Stimulated activated CD4-positive, alpha-beta T cell treated with anti-CD3 and anti-CD28 coated beads, Interleukin-4, amount 100 ng/mL, for 48 hours (primary cell): Measurements from ENCODE around the gene CDC42EP5.
"Not testable (repeated sequence)": the region's sequence is repeated elsewhere in the genome, so short reads cannot be mapped to it uniquely, and the experiment has no call there.

Experiments used
- DNase-seq, 2 donors: peaks; one replicate each; pipeline ENCODE4 v3.0.0-alpha.2; 2020; ENCODE audit warnings: low read depth in 2 of 2

The CDC42EP5 gene

DNA sequence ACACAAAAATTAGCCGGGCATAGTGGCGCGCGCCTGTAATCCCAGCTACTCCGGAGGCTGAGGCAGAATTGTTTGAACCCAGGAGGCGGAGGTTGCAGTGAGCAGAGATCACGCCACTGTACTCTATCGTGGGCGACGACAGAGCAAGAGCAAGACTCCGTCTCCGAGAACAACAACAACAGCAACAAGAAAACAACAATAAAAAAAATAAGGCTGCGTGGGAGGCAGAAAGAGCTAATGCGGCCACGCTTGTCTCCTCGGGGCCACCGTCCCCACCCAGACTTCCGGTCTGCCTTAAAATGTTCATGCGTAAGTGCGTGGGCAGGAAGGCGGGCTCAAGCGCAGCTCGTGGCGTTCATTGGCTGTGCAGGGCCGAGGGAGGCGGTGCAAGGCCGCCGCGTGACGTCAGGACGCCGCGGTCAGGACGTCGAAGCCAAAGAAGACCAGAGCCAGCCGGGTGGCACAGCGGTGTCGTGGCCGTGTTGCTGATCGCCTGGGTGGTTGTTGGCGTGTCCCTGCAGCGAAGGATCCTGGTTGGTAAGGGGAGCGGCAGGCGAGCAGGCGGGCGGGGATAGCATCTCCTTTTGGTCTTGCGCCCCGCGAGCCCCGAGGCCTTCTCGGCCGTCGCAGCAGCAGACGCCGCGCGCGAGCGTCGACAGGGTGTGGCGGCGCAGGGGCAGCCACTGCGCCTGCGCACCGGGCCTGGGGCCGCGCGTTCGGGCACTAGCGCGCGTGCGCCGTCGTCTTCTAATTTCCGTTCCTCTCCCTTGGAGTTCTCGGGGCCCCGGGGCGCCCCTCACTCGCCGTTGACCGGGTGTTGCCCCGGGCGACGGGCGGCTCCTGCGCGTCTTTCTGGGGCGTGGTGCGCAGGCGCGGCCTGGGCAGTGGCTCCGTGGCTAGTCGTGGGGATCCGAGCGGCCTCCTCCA lies 24.1 kb downstream of the CDC42EP5 start, which contains the start of gene LENG8:
LENG8 (plus strand) TSS at position 426 of the 927 bp plus-strand sequence. CDS start 2,146 bp downstream, outside the sequence.
- DNase-seq, result peak; percentile 94 to 95

DNA sequence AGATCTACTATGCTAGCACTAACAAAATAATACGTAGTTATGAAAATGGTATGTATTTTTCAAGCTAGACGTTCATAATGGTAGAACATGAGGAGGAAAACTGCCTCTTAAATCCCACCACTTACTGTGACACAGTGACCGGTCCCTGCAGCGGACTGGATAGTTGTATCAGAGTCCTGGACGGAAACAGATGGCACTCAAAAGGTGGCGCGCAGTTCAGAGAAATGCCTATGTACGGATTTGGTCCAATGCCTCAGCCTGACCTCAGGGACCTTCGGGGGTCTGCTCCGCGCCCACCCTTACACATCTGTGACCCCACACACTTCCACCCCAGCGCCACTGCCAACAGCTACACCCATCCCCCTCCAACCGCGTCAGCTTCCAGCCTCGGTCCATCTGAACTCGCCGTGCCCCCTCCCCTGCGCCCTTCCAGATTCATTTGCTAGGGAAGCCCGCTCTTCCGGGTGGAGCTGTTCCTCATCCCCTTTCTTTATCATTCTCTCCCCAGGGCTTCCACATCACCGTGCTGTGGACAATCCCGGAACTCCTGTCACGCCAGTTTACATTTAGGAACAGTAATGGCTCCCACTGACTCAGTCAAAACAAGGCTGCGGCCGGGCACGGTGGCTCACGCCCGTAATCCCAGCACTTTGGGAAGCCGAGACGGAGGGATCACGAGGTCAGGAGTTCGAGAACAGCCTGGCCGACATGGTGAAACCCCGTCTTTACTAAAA lies 24.9 kb downstream of the CDC42EP5 start:
- peak; percentile 20 to 26 for DNase-seq

DNA sequence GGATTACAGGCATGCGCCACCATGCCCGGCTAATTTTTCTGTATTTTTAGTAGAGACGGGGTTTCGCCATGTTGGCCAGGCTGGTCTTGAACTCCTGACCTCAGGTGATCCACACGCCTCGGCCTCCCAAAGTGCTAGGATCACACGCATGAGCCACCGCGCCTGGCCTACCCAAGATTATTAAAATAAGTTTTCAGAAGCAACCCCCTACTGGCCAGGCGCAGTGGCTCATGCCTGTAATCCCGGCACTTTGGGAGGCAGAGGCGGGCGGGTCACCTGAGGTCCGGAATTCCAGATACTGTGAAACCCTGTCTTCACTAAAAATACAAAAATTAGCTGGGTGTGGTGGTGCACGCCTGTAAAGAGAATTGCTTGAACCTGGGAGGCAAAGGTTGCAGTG lies 26.7 kb downstream of the CDC42EP5 start:
- not testable (repeated sequence) for DNase-seq

DNA sequence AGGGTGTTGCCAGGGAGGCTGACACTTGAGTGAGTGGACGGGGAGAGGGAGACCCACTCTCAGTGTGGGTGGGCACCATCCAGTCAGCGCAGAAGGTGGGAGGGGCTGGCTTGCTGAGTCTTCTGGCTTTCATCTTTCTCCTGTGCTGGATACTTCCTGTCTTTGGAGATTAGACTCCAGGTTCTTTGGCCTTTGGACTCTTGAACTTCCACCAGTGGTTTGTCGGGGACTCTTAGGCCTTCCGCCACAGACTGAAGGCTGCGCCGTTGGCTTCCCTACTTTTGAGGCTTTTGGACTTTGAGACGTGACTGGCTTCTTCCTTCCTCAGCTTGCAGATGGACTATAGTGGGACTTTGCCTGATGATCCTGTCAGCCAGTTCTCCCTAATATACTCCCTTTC lies 28.4 kb downstream of the CDC42EP5 start:
- no peak for DNase-seq

DNA sequence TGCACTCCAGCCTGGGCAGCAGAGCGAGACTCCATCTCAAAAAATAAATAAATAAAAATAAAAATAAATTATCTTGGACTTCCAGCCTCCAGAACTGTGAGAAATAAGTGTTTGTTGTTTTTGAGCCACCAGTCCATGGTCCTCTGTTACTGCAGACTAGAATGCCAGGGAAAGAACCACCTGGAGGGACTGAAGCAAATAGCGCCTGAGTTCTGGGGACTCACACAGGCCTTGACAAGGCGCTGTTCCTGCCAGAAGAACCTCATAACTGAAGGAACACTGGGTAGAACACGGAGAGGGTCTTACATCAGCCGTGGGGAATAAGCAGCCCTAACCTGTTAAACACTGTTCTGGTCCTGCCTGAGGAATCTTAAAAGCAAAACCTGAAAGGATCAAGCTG lies 32.5 kb downstream of the CDC42EP5 start:
- DNase-seq, result no peak

DNA sequence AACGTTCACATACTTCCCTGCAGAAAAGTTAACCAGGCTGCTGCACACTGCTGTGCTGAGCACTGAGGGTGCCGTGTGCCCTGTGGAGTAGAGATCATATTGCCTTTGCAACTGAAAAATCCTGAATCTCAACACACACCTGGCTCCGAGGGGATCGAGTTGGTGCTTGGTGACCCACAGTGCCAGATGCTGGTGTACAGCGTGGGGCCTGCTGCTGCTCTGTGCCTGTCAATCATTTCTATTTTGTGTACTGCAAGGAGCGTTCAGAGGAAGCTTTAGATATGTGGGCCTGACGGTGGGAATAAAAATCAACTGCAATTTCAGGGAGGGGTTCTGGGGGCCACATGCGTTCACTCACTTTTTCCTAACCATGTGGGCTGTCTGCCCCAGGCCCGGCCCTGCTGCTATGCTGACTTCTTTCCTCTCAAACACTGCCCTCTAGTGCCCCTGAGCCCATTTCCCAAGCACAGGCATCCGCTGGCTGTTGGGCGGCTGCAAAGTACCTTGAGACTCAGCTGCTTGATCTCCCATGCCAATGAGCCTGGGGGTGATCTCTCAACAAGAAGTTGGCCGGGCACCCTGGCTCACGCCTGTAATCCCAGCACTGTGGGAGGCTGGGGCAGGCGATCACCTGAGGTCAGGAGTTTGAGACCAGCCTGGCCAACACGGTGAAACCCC lies 33.8 kb downstream of the CDC42EP5 start:
- DNase-seq, result no peak

DNA sequence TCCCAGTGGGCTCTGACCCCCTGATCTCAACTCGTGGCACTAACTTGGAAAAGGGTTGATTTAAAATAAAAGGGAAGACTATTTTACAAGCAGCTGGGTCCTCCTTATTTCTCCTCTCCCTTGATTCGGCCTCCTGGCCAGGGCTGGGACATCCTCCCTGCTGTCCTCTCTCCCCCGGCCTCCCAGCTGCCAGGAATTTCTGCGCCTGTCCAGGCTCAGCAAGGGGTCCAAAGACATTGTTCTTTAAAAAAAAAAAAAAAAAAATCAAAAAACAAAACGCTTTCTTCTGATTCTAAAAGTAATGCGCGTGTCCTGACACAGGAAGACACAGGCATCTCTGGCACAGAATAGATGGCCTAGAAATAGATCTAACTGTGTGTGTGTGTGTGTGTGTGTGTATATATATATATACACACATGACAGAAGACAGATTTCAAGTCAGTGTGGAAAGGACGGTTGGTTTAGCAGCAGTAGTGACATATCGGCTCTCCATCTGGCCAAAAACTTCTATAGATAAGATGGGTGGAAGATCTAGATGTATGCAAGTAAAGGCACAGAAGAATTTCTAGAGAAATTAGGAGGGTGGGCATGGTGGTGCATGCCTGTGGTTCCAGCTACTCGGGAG lies 36.4 kb downstream of the CDC42EP5 start:
- DNase-seq, result no peak

DNA sequence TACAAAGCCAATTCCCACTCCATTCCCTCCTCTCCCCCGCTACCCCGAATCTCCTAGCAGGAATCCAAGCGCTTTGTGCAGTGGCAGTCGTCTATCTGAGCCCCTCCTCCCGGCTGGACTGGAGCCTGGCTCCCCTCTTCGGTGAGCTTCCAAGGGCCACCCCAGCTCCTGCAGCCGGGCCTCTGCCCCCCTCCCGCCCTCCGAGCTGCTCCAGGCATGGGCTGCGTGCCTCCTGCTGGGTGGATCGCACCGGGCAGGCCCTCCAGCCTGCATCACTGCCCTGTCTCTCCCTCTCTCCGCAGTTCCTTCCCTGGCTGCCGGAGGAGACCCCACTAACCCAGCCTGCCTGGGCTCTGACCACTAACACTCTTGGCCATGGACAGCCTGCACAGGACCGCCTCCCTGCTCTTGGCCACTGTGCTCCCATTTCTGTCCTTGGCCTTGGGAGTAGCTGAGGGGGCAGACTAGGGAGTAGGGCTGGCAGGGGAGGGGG lies 37.0 kb downstream of the CDC42EP5 start:
- DNase-seq, result no peak

DNA sequence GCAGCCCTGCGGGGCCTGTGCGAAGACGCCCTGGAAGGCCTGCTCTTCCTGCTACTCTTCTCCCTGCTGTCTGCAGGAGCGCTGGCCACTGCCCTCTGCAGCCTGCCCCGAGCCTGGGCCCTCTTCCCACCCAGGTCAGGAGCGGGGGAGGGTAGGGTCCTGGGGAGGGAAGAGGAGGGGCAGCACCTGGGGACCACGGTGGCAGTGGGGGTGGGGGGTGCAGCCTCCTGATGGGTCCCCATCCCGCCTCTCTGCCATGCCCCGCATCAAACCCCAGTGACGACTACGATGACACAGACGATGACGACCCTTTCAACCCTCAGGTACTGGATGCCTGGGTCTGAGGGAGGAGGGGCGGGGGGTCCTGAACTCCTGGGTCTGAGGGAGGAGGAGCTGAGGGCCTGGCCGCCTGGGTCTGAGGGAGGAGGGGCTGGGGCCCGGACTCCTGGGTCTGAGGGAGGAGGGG lies 37.5 kb downstream of the CDC42EP5 start:
- no peak for DNase-seq

DNA sequence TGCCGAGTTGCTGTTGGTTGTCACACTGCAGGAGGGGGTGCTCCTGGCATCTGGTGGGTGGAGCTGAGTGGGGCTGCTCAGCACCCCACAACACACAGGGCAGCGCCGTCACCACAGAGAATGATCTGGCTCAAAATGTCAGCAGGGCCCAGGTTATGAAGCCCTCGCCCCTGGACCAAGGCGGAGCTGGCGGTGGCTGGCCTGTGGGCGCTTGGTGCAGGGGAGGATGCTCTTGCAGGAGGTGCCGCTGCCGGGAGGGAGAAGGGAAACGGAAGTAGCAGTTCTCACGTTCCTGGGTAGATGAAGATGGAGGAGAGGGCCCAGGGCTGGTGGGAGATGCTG lies 38.3 kb downstream of the CDC42EP5 start:
- no peak for DNase-seq

DNA sequence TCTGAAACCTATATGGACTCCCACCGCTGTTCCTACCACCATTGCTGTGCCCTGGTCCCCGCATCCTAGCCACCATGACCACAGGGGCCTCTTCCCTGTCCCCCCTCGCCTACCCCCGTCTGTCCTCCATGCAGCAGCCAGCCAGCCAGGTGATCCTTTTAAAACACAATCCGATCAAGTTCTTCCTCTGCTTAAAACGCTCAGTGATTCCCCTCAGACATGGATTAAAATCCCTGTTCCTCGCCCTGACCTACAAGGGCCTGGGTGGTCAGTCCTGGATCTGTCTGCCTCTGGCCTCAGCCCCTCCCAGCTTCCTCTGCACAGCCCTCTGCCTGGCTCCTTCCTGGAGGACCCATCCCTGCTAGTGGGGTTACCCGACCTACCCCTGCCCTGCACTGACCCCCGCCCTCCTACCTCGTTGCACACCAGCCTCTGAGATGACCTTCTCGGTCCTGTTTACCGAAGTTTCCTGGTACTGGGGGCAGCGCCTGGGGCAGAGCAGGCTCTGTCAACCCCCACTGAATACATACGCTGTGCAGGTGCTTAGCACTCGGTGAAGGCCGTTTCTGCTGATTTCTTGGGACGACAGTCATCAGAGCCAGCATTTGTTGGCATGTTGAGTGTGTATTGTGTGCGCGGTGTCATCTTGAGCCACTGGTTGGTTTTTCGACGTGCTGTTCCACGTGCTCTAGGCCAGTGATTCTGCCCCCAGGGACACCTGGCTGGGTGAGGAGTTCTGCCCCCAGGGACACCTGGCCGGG lies 38.8 kb downstream of the CDC42EP5 start:
- no peak for DNase-seq

DNA sequence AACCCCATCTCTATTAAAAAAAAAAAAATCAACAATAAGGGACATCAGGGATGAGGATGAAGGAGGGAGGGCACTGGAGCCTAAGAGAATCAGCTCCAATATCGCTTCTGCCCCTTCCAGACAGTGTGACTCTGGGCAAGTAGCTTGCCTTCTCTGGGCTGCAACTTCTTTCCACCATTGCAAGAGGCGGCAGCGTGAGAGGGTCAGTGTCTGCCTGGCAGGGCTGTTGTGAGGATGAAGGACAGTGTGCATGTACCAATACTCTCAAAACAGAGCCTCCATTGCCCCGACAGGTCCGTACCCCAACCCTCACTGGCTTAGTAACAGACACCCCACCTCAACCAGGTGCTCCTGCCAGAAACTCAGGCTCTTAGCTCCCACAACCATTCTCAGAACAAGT lies 39.4 kb downstream of the CDC42EP5 start:
- DNase-seq, result no peak

DNA sequence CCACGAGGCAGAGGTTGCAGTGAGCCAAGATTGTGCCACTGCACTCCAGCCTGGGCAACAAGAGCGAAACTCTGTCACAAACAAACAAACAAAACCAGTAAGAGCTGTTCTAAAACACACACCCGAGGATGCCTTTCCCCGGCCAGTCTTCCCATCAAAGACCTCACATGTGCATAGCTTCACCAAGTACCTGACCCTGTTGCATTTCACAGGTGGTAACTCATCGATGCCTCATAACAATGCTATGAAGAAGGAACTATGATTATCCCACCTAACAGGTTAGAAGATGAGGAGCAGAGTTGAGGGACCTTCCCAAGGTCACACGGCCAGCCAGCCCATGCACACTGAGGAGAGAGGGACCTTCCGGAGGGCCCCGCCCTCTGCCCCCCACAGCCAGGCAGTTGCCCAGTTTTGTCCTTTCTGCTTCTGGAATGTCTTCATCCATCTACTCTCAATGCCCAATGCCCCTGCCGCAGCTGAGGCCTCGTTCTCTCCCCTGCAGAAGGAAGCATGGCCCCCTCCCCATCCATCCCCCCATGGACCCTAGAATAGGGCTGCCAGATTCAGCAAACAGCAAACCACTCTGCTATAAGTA lies 40.9 kb downstream of the CDC42EP5 start:
- DNase-seq, result no peak

DNA sequence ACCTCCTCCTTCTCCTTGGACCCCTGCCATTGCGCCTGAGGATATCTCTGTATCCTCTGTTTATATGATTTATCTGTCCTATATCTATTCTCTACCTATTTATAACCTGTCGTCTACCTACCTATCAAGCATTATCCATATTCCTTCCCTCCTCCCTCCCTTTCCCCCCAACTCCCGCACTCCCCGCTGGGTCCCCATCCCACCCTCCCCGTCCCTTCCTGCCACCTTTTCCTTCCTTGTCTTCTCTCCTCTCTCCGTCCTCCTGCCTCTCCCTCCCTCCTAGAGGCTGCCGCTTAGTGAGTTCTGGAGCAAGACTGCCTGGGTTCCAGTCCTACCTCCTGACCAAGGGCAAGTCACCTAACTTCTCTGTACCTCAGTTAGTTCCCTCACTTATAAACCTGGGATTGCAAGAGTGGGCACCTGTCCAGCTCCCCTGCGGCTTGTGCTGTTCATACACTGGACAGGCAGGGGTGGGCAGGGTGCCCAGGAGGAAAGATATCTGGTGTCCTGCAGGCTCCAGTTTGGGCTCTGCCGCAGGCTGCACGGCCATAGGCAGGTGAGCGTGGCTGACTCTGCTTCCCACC lies 41.7 kb downstream of the CDC42EP5 start:
- DNase-seq, result no peak

DNA sequence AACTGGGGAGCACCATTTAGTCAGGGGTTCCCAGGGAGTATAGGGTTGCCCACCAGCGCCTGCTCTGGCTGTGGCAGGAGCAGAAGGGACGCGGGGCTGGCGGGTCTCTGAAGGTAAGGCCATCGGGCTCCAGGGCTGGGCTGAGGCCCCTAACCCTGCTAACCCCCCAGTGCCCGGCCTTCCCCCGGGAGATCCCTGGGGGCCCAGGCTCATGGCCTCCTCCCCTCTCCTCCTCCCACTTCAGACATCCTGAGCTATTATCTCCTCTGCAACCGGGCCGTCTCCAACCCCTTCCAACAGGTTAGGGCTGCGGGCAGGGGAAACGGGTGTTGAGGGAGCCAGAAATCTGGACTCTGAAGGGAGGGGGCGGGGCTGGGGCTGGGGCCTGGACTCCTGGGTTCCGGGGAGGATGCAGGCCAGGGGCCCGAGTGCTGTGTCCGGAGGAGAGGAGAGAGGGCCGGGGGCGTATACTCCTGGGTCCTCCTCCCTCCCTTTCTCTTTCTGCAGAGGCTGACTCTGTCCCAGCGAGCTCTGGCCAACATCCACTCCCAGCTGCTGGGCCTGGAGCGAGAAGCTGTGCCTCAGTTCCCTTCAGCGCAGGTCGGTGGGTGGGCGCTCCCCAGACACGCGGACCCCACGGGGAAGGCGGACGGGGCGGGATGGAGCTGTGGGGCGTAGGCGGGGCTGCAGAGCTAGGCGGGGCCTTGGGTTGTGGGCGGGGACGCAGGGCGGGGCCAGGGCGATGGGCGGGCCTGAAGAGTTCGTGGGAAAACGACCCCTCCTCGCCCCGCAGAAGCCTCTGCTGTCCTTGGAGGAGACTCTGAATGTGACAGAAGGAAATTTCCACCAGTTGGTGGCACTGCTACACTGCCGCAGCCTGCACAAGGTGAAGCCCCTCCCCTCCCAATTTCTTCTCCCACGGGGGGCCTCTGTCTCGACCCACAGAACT lies 42.5 kb downstream of the CDC42EP5 start:
- peak in 1 of 2 donors; percentile 41 for DNase-seq

DNA sequence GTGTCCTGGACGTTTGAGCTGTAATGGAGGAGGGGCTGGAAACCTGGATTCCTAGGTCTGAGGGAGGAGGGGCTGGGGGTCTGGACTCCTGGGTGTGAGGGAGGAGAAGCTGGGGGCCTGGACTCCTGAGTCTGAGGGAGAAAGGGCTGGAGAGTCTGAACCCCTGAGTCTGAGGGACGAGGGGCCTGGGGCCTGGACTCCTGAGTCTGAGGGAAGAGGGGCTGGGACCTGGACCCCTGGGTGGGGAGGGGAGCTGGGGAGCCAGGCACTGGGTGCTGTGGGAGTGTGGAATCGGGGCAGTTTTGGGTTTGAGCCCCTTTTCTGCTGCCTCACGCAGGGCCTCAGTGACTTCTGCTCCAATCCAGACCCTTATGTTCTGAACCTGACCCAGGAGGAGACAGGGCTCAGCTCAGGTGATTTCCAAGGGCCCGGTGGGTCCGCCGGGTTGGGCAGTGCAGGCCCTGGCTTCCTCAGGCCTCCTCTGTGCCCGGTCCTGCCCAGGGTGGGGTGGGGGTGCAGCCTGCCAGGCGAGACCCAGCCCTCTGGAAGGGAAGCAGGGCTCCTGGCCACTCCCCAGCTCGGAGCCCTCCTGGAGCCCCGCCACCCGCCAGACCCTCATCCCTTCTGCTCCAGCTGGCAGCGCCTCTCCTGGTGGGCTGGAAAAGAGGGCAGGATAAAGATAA lies 43.4 kb downstream of the CDC42EP5 start:
- DNase-seq, result no peak

DNA sequence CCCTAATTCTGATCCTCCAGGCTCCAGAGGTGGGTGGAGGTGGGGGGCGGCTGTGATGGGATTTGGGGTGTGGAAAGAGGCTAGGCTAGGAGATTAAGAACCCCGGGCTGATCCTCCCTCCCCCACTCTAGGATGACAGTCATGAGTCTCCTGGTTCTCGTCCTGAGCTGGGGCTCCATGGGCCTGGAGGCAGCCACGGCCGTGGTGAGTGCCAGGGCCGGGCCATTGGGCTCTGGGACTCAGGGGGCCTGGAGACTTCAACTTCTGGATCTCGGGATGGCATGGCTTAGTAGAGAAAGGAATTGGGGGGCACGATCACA lies 44.0 kb downstream of the CDC42EP5 start:
- DNase-seq, result no peak
